Measurements from ENCODE around the gene SNX6.
"Not testable (repeated sequence)": the region's sequence is repeated elsewhere in the genome, so short reads cannot be mapped to it uniquely, and the experiment has no call there.

- not testable (repeated sequence) for TF ChIP-seq EZH2 (IDR thresholded peaks at IDR 0.05; ENCODE audit: low read depth, unreplicated experiment); ZNF331 (CRISPR knock-in tag; IDR thresholded peaks at IDR 0.05; ENCODE audit: low read depth); CTCF (conservative IDR thresholded peaks at IDR 0.05; ENCODE audit: low read depth in 2 of 2); CREB1 (CRISPR knock-in tag; IDR thresholded peaks at IDR 0.05; ENCODE audit: low read depth); POLR2AphosphoS5 (IDR thresholded peaks at IDR 0.05; ENCODE audit: low read depth); EZH2phosphoT487 (IDR thresholded peaks at IDR 0.05; ENCODE audit: unreplicated experiment); ZNF114 (CRISPR knock-in tag; IDR thresholded peaks at IDR 0.05); REST (IDR thresholded peaks at IDR 0.05; ENCODE audit: unreplicated experiment); JUNB (IDR thresholded peaks at IDR 0.05; ENCODE audit: unreplicated experiment); NANOG (IDR thresholded peaks at IDR 0.05; ENCODE audit: borderline replicate concordance)
These were observed 83.4 kb downstream of the SNX6 start for GRCh38 chr14:34546272-34547135.
